Germinal center (tissue), 1 donor: ENCODE results near the gene TRABD2B.

Experiments used
- DNase-seq: peaks from one replicate; pipeline ENCODE4 v3.0.0; 2012; ENCODE audit warnings: mixed read lengths, low spot score

TRABD2B gene

DNA sequence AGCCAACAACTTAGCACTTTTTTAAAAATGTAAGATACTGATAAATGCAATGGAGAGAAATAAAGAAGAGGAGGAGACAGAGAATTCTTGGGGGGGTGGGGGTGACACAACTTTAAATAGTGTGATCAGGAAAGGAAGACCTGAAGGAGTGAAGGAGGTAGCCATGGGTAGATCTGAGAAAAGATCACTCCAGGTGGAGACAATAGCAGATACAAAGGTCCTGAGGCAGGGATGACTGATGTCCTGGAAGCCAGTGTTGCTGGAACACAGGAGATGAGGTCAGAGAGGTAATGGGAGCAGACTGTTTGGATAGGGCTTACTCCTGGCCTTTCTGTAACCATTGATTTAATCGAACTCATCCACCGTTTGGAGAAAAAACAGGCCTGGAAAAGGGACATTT is 24.6 kb upstream of the TRABD2B start:
- DNase-seq: no peak

DNA sequence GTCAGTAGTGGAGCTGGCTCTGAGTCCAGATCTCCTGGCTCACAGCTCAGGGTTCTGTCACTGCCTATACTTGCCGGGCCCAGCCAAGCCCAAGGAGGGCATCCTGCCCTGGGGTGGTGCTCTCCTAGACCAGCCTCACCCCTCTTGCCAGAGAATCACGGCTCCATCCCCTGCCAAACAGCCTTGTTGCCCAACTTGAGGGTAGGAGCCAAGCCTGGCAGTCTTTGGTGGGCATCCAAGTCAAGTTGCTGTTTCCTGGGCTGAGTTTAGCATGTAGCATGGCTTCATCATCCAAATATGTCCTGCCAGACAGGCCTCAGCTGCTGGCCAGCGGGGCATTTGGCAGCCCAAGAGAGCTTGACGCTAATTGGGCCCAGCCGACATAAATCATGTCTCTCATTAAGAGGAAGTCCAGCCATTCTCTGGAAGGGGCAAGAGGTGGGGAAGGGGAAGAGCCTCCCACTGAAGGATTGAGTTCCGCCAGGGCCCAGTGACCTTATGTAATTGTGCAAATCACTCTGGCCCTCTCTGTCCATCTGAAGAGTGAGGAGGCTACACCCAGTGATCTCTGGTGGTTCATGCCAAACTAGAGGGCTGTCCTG is 22.6 kb upstream of the TRABD2B start:
- no peak for DNase-seq

DNA sequence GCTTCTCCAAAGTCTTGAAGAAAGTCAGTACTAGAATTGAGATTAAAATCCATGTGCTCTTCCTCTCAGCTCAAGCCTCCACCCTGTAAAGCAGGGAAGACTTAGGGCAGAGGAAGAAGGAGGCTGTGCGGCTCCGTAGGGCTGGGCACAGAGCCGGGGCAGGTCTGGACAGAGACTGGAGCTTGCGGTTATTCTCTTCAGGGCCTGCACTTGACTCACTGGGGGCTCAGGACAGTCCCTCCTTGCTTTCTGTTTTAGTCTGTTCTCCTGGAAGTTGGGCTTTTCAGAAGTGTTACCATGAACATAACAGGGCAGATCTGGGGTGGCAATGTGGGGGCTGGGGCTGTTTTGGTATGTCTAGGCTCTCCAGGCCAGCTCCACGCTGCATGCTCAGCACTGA is 21.6 kb upstream of the TRABD2B start:
- no peak for DNase-seq

DNA sequence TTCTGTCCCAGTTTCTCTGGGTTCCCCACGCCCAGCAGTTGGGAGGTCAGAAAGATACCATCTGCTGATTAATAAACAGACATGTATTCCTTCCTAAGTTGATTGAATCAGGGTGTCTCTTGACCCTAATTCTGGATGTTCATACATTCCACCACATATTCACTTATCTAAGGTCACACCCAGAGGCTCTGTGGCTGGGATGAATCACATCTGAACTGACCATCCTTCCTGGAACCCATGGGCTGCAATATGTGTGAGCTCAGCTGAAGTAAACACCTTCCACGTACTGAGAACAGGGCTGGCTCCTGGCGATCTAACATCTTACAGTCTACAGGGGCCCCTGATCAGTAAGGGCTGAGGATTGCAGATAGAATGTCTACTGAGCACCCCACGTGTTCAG is 20.5 kb upstream of the TRABD2B start:
- no peak for DNase-seq

DNA sequence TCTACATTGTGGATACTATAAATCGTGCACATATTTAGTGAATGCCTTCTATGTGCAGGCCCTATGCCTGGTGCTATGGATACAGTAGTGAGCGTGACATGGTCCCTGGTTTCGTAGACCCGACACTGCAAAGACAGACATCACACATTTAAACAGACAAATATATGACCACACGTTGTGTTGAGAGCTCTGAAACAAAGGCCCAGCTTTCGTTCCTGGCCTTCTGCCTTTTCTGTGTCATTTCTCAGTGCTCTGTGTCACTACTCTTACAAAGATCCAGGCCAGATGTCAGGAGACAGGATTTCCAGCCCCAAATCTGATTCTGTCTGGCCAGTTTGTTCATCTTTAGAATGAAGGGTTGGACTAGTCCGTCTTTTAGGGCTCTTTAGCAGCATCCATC is 19.3 kb upstream of the TRABD2B start:
- DNase-seq: no peak

DNA sequence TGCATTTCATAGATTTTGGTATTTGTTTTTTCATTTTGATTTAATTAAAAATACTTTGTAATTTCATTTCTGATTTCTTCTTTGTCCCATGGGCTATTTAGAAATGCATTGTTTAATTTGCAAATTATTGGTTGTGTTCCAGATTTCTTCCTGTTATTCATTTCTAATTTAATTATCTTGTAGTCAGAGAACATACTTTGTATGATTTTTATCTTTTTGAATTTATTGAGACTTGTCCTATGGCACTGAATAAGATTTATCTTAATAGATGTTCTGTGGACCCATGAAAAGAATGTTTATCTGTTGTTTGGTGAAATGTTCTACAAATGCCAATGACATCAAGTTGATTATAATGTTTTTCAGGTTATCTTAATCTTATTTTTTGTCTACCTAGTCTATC is 16.1 kb upstream of the TRABD2B start:
- DNase-seq: no peak

DNA sequence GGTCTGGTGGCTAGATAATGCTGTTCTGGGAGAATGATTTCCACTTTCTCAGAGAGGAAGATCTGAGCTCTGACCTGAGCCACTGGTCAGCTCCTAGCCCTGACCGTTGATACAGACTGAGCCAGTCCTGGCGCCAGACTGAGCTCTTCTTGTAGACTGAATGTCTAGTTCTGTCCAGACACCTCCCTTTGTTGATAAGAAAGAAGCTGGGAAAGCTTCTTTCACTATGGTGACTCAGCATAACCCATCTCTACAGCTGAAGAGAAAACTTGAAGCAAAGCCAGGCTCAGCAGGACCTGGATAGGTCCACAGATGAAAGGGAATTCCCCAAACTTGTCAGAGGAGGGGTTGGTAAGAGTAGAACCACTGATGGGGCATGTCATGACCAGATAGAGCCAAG is 9.9 kb upstream of the TRABD2B start:
- no peak for DNase-seq

DNA sequence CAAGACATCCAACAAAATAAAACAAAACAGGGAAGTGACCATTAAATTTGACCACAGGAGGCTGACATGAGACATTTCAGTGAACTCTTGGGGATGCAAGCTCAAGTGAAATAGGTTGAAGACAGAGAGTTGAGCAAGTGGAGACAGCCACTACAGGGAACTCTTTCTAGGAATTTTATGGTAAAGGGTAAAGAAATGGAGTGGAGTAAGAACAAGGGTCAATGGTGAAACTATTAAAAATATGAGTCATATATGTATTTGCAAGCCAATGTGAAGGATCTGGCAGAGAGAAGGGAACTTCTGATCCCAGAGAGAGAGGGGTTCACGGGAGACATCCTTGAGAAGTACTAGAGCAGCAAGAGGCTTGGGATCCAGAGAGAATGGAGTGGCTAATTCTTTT is 9.1 kb upstream of the TRABD2B start:
- no peak for DNase-seq

DNA sequence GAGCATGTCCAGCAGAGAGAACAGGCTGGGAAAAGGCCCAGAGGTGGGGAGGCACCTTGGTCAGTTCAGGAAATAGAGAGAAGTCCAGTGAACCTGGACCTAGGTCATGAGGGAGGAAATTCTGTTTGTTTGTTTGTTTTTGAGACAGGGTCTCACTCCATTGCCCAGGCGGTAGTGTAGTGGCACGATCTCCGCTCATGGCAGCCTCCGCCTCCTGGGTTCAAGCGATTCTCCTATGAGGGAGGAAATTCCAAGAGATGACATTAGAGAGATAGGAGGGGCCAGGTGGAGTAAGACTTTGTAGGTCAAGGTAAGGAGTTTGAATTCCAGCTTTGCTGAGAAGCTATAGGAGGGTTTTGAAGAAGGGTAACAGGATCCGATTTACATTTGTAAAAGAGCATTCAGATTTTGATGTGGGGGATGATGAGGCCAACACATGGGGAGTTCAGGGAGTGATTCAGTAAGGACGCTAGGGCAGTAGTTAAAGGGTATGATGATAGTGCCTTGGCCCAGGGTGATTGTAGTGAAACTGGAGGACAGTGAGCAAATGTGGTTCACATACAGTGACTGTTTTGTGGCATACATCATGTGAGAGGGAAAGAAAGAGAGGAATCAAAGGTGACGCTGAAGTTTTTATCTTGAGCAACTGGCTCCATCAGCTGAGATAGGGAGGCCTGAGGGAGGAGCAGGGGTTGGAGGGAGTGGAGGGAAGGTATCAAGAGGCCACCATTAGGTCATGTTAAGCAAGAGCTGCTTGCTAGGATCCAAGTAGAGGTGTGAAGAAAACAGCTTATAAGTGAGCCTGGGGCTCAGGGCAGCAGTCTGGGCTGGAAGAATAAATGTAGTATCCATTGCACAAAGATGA is 8.3 kb upstream of the TRABD2B start:
- DNase-seq: no peak

DNA sequence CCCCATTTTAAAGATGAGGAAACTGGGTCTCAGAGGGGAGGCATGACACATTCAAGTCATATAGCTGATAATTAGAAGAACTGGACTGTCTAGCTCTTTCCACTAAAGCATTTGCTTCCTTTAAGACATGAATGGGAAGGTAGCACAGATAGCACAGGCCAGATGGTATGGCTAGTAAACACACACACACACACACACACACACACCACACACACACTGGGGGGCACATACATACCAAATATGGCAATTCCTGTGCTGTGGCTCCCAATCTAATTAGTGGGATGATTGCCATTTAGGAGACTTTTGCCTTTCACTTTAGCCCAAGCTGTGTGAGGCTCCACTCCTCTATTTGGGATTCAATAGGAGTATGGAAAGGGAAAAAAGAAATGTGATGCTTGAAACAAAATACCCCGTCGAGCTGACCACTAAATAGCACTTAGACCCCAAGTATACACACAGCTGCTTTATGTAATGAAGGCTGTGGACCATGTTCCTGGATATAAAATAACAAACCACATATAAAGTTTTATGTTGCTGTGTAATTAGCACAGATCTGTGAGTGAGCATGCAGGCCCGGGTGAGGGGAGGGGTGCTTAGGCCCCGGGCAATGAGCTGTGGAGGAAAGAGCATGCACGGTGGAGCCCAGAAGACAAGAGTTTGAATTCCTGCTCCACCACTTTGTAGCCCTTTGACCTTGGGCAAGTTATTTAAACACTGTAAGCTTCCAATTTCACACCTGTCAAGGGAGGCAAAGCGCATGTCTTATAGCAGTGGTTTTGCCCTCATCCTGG is 6.8 kb upstream of the TRABD2B start:
- no peak for DNase-seq

DNA sequence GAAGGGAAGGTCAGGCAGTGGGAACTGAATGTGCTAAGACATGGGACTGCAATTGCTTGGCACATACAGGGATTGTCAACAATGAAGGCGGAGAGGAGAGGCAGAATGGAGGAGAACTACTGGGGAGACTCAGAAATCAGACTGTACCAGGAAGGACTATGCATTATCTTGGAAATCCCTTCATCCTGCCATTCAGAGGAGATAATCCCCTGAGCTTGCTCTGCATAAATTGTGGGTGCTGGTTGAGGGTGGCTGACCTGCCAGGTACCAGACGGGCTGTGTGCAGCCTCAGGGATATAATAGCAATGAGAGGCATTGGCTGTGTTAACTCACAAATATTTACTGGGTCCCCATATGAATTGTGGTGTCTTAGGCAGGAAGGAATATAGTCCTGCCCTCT is 5.0 kb upstream of the TRABD2B start:
- DNase-seq: no peak

DNA sequence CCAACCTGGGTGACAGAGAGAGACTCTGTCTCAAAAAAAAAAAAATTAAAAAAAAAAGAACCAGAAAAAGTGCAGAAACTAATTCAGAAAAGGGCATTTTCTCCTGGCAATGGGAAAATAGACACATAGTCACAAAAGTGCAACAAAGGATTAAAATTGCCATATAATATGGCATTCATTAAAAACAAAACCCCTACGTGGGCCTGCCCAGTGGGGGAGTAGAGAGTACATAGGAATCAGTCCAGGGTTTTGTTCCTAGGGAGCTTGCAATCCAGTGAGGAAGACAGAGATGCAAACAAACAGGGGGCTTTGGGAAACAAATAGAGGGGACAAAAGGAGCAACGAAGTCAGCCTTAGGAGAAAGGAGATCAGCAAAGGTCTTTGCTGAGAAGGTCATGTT is 4.5 kb upstream of the TRABD2B start:
- no peak for DNase-seq

DNA sequence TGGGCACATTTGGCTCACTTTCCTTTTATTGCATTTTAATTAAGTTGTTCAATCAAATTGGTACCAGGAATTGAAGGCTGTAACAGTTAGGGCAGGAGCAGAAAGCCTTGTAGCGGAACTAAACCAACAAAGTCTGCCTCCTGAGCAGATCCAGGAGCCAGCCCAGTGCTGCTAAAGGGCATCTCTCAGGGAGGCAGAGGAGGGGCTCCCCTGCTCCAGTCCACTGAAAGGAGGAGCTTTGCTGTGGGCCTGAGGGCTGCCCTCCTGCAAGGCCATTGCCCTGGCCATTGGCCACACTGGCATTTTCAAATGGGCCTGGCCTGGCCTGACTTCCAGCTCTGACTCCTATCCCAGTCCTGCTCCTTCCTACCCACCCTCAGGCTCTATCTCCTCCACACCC is 3.7 kb upstream of the TRABD2B start:
- DNase-seq: no peak

DNA sequence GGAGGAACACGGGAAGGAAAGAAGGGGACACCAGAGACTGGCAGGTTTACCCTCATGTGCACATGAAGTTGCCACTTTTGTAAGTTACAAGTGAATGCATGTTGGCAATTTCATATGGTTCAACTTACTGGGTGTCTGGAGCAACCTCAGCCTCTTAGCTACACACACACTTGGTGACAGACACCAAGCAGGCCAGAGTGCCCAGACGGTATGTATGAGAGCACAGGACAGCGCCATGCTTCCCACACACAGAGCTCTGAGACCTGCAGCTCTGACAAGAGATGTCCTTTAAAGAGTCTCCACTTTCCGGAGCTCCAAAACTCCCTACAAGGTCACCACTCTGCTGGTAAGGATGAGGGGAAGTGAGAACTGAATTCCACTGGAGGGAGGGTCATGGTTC is 1.9 kb upstream of the TRABD2B start:
- DNase-seq: no peak

DNA sequence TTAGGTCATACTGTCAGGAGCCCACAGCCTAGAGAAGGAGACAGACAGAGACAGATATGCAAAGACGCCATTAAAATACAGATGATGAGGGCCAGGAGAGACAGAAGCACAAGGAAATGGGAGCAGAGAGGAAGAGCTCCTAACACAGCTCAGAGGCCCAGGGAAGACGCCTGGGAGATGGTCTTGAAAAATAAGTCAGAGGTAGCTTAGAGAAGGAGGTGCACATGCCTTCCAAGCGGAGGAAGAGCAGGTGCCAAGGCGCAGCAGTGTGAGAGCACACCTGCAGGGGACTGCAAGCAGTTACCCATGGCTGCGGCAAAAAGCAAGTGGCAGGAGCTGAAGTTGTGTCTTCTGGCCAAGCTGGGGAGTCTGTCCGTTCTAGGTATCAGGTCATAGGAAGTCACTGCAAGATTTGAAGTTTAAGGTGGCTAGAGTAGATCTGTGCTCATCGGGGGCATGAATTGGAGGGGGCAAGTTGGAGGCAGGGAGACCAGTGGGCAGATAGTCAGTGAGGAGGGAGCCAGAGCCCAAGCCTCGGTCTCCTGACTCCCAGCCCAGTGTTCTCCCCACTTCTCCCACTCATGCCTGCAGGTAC is 1.3 kb upstream of the TRABD2B start:
- DNase-seq: no peak

DNA sequence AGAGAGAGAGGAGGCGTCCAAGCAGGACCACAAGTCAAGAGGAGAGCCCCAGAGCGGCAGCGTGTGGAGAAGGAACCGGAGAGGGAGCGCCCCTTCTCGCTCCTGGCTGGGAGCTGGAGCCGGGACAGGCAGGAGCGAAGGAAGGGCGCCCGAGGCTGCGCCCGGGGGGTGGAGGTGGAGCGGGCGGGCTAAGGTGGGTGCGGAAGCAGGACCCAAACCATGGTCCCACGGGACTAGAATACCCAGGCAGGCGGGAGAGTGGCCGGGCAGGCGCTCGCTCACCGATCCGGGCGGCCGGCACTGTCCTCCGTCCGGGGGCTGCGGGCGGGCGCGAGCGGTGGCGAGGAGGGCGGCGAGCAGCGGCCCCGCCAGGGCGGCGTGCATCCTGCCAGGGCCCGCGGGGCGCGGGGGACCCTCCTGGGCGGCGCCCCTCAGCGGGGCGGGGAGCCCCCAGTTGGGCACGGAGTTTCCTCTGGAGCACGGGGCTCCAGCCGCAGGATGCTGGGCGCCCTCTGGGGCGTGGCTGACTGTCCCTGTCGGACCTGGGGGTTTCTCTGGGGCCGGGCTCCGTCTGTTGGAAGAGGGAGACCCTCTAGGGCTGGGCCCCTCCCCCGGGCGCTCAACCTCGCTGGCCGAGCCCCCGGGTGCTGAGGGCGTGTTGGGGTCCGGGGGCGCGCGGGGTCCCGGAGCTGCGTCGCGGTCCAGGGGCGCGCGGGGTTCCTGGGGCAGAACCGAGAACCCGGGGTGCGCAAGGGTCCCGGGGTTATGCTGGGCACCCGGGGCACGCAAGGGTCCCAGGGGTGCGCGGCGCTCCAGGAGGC is 569 bp downstream of the TRABD2B start:
- DNase-seq: no peak

DNA sequence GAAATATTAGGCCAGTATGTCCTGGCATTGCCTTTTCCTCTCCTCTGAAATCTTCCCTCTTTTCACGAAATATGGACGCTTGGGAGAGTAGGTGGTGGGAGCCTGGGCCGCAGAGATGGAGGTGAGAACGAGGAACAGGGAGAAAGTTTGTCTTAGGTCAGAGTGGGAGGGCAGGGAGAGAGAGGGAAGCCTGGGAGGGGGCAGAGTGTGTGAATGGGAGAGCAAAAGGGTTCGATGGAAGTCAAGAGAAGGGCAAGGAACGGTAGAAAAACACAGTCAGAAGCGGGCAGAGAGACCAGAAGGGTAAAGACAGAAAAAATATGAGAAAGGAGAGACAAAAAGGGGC is 1.2 kb downstream of the TRABD2B start:
- no peak for DNase-seq

DNA sequence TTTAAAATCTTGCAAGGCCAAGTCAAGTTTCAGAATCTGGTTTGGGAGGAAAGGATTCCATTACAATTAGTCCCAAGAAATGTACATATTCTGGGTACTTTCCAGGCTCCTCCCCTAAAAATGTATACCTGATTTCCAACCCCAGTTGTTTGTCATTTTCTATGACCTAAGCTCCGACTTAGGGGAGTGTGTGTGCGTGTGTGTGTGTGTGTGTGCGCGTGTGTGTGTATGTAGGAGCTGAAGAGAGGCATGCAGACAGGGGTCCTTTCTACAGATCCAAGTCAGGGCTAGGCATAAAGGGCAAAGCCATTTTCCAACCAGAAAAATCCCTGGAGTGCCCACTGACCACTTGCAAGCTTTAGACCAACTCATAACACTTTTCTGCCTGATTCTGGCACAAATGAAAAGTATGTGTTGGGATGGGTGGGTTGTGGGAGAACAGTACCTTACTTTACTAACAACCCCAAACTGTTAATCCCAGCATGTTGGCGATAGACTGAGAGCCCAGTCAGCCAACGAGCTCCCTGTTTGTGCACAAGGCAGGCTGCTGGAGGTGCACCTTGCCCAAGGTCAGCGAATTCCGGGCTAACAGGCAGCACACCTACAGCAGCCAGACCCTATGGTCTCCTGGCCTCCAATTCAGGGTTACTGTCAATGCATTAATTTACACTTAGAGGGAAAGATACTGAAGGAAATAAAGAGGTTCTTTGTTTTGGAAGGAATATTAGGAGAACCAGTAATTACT is 1.7 kb downstream of the TRABD2B start:
- no peak for DNase-seq

DNA sequence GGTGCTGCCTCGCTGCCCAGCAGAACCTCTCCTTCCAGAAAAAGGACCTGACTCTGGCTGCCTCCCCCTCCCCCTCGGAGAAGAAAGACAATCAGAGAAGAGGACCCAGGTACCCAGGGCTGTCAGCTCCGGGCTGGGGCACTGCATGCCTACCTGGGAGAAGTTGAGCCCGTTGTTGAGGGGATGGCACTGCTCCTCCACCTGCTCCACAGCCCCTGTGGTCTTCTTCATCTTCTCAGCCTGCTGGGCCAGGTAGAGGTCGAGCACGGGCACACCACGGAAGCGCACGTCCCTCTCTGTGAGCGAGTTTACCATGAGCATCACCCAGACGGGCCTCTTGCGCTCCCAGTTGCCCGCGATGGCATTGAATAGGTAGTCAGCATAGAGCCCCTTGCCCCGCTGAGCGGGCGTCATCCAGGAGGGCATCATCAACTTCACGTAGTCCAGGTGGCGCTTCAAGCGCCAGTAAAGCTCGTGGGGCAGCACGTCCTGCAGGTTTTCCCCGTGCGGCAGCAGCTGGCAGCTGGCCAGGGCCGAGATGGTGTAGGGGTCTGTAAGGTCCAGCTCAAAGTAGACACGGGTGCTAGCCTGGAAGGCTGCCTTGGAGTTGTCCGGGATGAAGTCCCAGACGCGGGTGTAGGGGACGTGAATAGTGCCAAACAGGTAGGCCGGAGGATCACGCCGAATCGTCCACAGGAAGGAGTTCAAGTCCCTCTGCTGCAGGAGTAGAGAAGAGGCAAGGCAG is 3.1 kb downstream of the TRABD2B start:
- no peak for DNase-seq

DNA sequence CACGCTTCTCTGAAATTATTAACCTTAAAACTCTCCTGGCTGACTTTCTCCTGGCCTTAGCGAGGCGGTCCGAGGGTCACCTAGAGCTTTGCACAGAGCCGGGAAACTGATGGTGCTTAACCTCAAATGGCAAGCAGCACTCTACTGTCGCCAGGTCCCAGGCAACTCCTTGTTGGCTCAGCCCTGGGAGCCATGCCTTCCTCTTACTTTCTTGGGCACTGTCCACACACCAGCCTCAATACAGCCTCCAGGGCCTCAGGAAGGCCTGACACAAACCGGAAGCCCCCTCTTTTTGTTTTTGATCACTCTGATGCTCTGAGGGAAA is 3.8 kb downstream of the TRABD2B start:
- no peak for DNase-seq
